HEK293T (cell line): ENCODE results near the gene CSF3R.

ENCODE experiments used
- FOXK2 ChIP-seq: fragments of 450-650 bp; IDR thresholded peaks from 2 replicates; pipeline ENCODE4 v1.6.1; 2016; ENCODE audit warnings: mild to moderate bottlenecking
- FOXM1 ChIP-seq: fragments of 450-650 bp; IDR thresholded peaks from 2 replicates; pipeline ENCODE4 v1.6.1; 2017; ENCODE audit warnings: mild to moderate bottlenecking, borderline replicate concordance
- HDGF ChIP-seq: fragments of 450-650 bp; IDR thresholded peaks from 2 replicates; pipeline ENCODE4 v1.6.1; 2017; ENCODE audit warnings: antibody characterized with exemption, borderline replicate concordance
- NFRKB ChIP-seq: fragments of 450-650 bp; IDR thresholded peaks from 2 replicates; pipeline ENCODE4 v1.6.1; 2016; ENCODE audit warnings: mild to moderate bottlenecking, moderate library complexity
- SUZ12 ChIP-seq: fragments of 450-650 bp; IDR thresholded peaks from 2 replicates; pipeline ENCODE4 v1.6.1; 2016; ENCODE audit warnings: mild to moderate bottlenecking
- ZNF384 ChIP-seq: fragments of 450-650 bp; IDR thresholded peaks from 2 replicates; pipeline ENCODE4 v1.6.1; 2016

DNA sequence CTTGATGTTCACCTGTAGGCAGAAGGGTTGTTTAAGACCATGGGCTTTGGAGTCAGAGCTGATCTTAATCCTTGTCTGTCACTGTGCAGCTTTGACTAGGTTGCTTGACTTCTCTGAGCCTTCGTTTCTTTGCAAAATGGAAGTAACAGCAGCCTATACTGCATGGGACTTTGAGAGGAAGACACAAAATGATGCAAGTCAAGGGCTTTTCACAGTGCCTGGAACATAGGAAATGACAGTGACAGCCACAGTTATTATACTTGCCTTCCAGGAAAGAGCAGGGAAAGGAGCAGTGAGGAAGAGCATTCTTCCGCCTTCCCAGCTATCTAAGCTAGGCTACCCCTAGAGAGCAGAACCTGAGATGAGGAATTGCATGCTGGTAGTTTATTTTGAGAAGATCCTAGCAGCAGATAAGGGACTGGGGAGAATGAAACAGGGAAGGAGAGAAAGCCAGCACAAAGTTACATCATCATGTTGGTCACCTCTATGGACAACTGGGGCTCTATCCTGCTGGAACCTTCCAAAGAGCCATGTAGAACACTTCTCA, 3.1 kb downstream of the CSF3R start:
- TF ChIP-seq FOXK2 (no peak), FOXM1 (no peak), HDGF (no peak), SUZ12 (no peak), NFRKB (no peak), ZNF384 (no peak)
